ENCODE measurements around the gene TPD52L2. TPM values are rescaled to one million over a fixed set of nuclear protein-coding genes. Genes with fewer than 3 reads are reported as not detected.

Gene TPD52L2
- total and polyA plus RNA-seq, 7 donors: 71.7 to 109 (median 84.7) TPM

GRCh38 chr20:63896264-63897105 is 31.4 kb downstream of the TPD52L2 start:
- peaks cover 0 to 5% (median 1%) of the 10 kb centered on the region in 4 donors for H3K36me3 ChIP-seq
- H3K27ac ChIP-seq: peak overlapping the region; percentile 76 to 87 (median 79)
- H3K27me3 ChIP-seq: no peaks in the 10 kb centered on the region
- peaks cover 0 to 41% (median 34%) of the 10 kb centered on the region in 4 donors for H3K4me1 ChIP-seq
- intact Hi-C loops (cut with DNase I): no loop called here
- DNase-seq: no peak
- TF ChIP-seq EP300 (IDR thresholded peaks at IDR 0.05) (no peak), POLR2A (IDR thresholded peaks at IDR 0.05) (no peak), POLR2AphosphoS5 (IDR thresholded peaks at IDR 0.05) (no peak), CTCF (IDR thresholded peaks at IDR 0.05) (no peak)
- H3K4me3 ChIP-seq: peak overlapping the region; percentile 48 to 69 (median 62)
- 5 to 12% methylated on average over 18 of the region's 18 CpGs for WGBS, 2 donors
- H3K9me3 ChIP-seq: no peaks in the 10 kb centered on the region

DNA sequence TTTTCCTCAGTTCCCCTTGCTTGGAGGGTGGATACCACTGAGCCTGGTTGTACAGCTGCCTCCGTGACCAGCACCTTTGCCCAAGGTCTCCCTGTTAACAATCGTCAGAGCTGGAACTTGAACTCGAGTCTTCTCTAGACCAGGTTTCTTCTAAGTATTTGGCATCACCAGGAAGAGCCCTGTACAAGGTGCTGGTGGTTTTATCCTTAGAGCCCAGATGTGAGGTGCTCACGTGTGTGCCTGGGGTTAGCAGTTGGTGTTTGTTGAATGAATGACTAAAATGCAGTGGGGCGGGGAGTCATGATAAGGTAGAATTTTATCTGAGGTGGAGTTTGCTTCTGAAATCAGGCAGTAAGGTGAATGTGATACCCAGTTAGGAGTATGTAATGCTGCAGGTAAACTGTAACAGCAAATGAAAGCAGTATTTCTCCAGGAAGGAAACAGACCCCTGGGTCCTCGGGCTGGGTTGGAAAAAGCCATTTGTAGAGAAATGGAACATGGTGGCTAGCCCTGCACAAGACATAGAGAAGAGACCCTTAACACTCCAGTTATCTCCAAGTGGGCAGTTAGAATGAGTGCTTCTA is 33.0 kb downstream of the TPD52L2 start:
- Histone ChIP-seq H3K27ac (no peak overlapping the region), H3K9me3 (no peaks in the 10 kb centered on the region), H3K36me3 (no peaks in the 10 kb centered on the region), H3K27me3 (no peaks in the 10 kb centered on the region), H3K4me3 (no peak overlapping the region), H3K4me1 (peaks cover 0 to 41% (median 34%) of the 10 kb centered on the region in 4 donors)
- no peak for TF ChIP-seq EP300 (IDR thresholded peaks at IDR 0.05)
- no peak for TF ChIP-seq POLR2AphosphoS5 (IDR thresholded peaks at IDR 0.05)
- TF ChIP-seq POLR2A (IDR thresholded peaks at IDR 0.05): no peak
- no peak for TF ChIP-seq CTCF (IDR thresholded peaks at IDR 0.05)
- intact Hi-C loops (cut with DNase I): no loop called here
- WGBS, 2 donors: 78 to 91% methylated on average over 6 of the region's 6 CpGs
- no peak for DNase-seq

DNA sequence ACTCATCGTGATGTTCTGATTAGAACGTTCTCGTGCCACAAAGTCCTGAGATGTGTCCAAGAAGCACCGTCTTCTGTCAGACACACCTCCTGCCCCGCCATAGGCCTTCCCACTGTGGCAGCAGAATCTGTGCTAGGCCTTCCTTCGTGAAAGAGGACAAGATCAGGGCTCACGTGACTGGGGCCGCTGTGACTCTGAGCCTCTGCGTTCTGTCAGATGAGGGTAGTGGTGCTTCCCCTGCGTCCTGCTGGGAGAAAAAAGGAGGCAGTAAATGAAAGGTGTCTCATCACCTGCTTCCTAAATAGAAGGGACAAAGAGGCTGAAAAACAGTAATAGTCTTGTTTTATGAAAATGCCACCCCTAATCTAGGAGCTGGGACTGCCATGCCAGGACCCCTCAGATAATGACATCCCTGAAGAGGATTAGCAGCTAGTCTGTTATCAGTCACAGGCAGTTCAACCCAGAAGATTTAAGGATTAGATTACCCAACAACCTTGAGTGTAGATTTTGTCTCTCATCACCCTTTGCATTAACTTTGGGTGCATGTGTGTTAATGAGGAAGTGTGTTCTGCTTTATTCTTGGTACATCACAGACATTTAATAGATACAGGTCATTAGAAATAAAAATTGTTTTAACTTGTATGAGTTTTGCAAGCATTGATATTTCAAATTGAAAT is 34.0 kb downstream of the TPD52L2 start:
- DNase-seq: no peak
- Histone ChIP-seq H3K27me3 (no peaks in the 10 kb centered on the region), H3K36me3 (no peaks in the 10 kb centered on the region), H3K4me1 (peaks cover 0 to 39% (median 32%) of the 10 kb centered on the region in 4 donors), H3K27ac (no peak overlapping the region), H3K4me3 (no peak overlapping the region), H3K9me3 (no peaks in the 10 kb centered on the region)
- no peak for TF ChIP-seq POLR2A (IDR thresholded peaks at IDR 0.05)
- no peak for TF ChIP-seq POLR2AphosphoS5 (IDR thresholded peaks at IDR 0.05)
- no peak for TF ChIP-seq EP300 (IDR thresholded peaks at IDR 0.05)
- WGBS, 2 donors: 85 to 88% methylated on average over 10 of the region's 10 CpGs
- intact Hi-C loops (cut with DNase I): no loop called here

DNA sequence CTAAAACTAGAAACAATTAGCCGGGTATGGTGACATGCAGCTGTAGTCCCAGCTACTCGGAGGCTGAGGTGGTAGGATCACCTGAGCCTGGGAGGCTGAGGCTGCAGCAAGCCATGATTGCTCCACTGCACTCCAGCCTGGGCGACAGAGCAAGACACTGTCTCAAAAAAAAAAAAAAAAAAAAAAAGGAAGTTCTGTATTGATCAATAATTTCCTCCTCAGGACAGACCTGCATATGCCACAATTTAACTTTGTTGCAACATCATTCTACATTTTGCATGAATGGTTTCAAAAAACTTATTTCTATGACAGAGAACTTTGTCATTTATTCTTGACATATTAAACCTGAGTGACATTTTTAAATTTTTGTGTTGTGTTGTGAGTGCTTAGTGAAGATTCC is 35.3 kb downstream of the TPD52L2 start:
- TF ChIP-seq EP300 (IDR thresholded peaks at IDR 0.05): no peak
- no peak for TF ChIP-seq CTCF (IDR thresholded peaks at IDR 0.05)
- TF ChIP-seq POLR2AphosphoS5 (IDR thresholded peaks at IDR 0.05): no peak
- no peak for TF ChIP-seq POLR2A (IDR thresholded peaks at IDR 0.05)
- Histone ChIP-seq H3K36me3 (no peaks in the 10 kb centered on the region), H3K4me3 (no peak overlapping the region), H3K27me3 (no peaks in the 10 kb centered on the region), H3K9me3 (no peaks in the 10 kb centered on the region), H3K4me1 (peaks cover 0 to 32% (median 26%) of the 10 kb centered on the region in 4 donors), H3K27ac (no peak overlapping the region)
- no peak for DNase-seq
- 86 to 88% methylated on average over 3 of the region's 3 CpGs for WGBS, 2 donors
- intact Hi-C loops (cut with DNase I): no loop called here
